ENCODE results near the gene SPATS2L. TPM values are rescaled to one million over a fixed set of nuclear protein-coding genes. Genes with fewer than 3 reads are reported as not detected.

The SPATS2L gene
- total RNA-seq, 2 experiments from 2014 or later = 14.7 to 25.8 TPM

DNA sequence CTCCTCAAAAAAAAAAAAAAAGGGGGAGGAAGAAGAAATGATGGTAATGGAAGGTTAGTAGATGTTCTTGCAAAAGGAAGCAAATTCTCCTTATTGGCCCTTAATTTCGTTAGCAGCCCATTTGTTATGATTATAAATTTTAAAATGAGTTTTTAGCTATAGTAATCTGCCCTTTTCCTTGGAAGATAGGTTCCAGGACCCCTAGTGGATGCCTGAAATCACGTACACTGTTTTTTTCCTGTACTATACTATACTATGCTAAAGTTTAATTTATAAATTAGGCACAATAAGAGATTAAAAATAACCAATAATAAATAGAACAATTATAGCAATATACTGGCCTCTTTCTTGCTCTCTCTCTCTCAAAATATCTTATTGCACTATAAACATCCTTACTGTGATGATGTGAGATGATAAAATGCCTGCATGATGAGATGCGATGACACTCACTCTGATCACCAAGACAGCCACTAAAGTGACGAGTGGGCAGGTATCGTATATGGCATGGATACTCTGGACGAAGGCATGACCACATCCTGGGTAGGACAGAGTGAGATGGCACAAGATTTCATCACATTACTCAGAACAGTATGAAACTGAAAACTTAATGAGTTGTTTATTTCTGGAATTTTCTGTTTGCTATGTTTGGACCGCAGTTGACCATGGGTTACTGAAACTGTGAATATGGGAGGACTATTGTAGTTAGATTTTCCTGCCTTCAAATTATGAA, 116.2 kb downstream of the SPATS2L start:
- intact Hi-C loops (cut with DNase I, micrococcal nuclease) = no loop called here
- H3K27me3 Mint-ChIP-seq = no peaks in the 10 kb centered on the region
- no peak overlapping the region for H3K27ac Mint-ChIP-seq
- ATAC-seq = peak; percentile 49
- CTCF ChIA-PET = interaction anchor here (0.7 kb wide), 1 partner anchor 262 kb away, joined by 3 read pairs; no protein-coding TSS in a partner anchor
- H3K9me3 Mint-ChIP-seq (ENCODE audit: low read depth) = no peaks in the 10 kb centered on the region
- POLR2A ChIA-PET = interaction anchor here (0.8 kb wide), 1 partner anchor 32 kb away, joined by 3 read pairs; no protein-coding TSS in a partner anchor
- DNase-seq = no peak
- peaks cover 3% of the 10 kb centered on the region for H3K36me3 Mint-ChIP-seq (ENCODE audit: low read depth)
- no peak overlapping the region for H3K4me3 Mint-ChIP-seq
- peaks cover 10% of the 10 kb centered on the region for H3K4me1 Mint-ChIP-seq

- Mint-ChIP-seq H3K4me3 (no peak overlapping the region), H3K27ac (no peak overlapping the region), H3K36me3 (ENCODE audit: low read depth) (peaks cover 3% of the 10 kb centered on the region), H3K9me3 (ENCODE audit: low read depth) (no peaks in the 10 kb centered on the region), H3K4me1 (peaks cover 10% of the 10 kb centered on the region), H3K27me3 (no peaks in the 10 kb centered on the region)
- ChIA-PET CTCF (interaction anchor here (0.6 kb wide), 1 partner anchor 9 kb away, joined by 3 read pairs; no protein-coding TSS in a partner anchor), POLR2A (interaction anchor here (0.8 kb wide), 1 partner anchor 31 kb away, joined by 3 read pairs; no protein-coding TSS in a partner anchor)
- DNase-seq (no peak), ATAC-seq (no peak)
- intact Hi-C loops (cut with DNase I, micrococcal nuclease) = no loop called here
Measured at GRCh38 chr2:200423541-200423940, 117.0 kb downstream of the SPATS2L start.

- no peak for DNase-seq
- CTCF ChIA-PET = interaction anchor here (1.1 kb wide), 1 partner anchor 69 kb away, joined by 3 read pairs; no protein-coding TSS in a partner anchor
- ATAC-seq = no peak
- Mint-ChIP-seq H3K9me3 (ENCODE audit: low read depth) (no peaks in the 10 kb centered on the region), H3K4me3 (no peak overlapping the region), H3K4me1 (peaks cover 10% of the 10 kb centered on the region), H3K36me3 (ENCODE audit: low read depth) (no peaks in the 10 kb centered on the region), H3K27me3 (no peaks in the 10 kb centered on the region), H3K27ac (no peak overlapping the region)
- POLR2A ChIA-PET = no interaction called here
- intact Hi-C loops (cut with DNase I, micrococcal nuclease) = no loop called here
Measured at GRCh38 chr2:200425026-200425821, 118.7 kb downstream of the SPATS2L start.

DNA sequence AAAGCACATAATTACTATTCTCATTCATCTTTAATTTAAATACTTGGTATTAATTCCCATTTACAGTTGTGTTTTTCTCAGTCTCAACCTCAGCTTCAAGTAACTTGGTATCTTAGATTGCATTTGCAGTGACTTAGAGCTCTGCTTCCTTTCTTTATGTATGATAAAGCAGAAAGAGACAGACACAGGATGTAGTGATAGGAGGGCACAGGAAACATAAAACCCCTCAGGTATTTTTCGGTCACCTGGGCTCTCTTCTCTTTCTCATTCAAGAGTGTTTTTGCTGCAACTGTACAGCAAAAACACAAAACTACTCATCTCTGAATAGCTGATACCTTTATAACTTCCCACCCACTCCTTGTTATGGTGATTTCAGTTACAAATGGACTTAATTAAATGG, 120.3 kb downstream of the SPATS2L start:
- no peaks in the 10 kb centered on the region for H3K27me3 Mint-ChIP-seq
- ATAC-seq = no peak
- peaks cover 10% of the 10 kb centered on the region for H3K4me1 Mint-ChIP-seq
- H3K27ac Mint-ChIP-seq = no peak overlapping the region
- POLR2A ChIA-PET = no interaction called here
- no peaks in the 10 kb centered on the region for H3K36me3 Mint-ChIP-seq (ENCODE audit: low read depth)
- no peak overlapping the region for H3K4me3 Mint-ChIP-seq
- H3K9me3 Mint-ChIP-seq (ENCODE audit: low read depth) = no peaks in the 10 kb centered on the region
- DNase-seq = no peak
- intact Hi-C loops (cut with DNase I, micrococcal nuclease) = no loop called here
- CTCF ChIA-PET = interaction anchor here (1.0 to 1.8 kb wide), 2 partner anchors 11 to 19 kb away, joined by 4 to 6 read pairs; no protein-coding TSS in a partner anchor

GRCh38 chr2:200428961-200429665, 122.6 kb downstream of the SPATS2L start:
- Mint-ChIP-seq H3K27ac (no peak overlapping the region), H3K36me3 (ENCODE audit: low read depth) (no peaks in the 10 kb centered on the region), H3K4me3 (no peak overlapping the region), H3K27me3 (no peaks in the 10 kb centered on the region), H3K4me1 (peaks cover 10% of the 10 kb centered on the region), H3K9me3 (ENCODE audit: low read depth) (no peaks in the 10 kb centered on the region)
- no peak for ATAC-seq
- ChIA-PET CTCF (interaction anchor here (0.6 kb wide), 1 partner anchor 194 kb away, joined by 3 read pairs; no protein-coding TSS in a partner anchor), POLR2A (no interaction called here)
- intact Hi-C loops (cut with DNase I, micrococcal nuclease) = no loop called here
- no peak for DNase-seq

DNA sequence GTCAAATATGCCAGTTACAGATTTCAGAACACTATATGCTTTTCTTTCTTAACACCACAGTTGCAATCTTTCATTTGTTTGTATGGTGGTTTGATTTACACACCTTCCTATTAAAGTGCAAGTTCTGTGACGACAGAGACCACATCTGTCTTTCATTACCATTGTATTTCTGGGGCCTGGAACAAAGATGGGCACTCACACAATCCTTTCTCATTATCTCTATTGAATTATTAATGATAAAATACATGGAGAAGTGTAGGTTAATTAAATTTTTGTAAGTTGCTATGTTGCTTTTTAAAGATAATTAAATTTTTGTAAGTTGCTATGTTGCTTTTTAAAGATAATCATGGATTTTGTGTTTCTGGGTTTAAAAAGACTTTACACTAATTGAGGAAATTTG, 123.5 kb downstream of the SPATS2L start:
- no peak overlapping the region for H3K27ac Mint-ChIP-seq
- H3K4me1 Mint-ChIP-seq = peaks cover 10% of the 10 kb centered on the region

DNA sequence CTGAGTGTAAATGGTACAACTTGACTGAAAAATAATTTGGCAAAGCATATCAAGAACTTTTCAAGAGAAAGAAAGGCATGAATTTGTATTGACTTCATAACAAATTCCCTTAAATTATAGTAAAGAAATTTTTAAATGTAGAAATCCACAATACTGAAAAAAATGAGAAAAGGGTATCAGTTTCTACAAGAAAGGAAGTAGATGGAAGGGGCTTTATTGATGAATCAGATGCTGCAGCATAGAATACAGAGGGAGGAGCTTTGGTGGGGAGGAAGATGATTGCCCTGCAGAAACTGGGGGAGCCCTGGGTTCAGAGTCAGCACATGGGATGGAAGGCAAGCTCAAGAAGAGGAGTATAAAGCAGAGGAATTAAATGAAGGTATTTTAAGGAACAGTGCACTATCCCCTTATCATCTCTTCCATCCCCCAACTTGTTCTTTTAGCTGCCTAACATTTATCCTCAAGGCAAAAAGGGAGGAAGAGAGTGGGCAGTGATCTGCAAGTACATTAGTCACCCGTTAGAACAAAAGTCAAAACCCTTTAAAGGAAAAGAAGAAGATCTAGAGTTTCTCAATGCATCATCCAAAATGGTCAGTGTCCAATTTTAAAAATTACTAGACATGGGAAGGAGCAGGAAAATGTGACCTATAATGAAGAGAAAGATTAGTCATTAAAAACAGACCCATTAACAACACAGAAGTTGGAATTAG, 125.7 kb downstream of the SPATS2L start:
- H3K27ac Mint-ChIP-seq = no peak overlapping the region
- CTCF ChIA-PET = interaction anchor here (0.7 kb wide), 1 partner anchor 298 kb away, joined by 3 read pairs; no protein-coding TSS in a partner anchor

More for the DNA sequence above, 123.5 kb downstream of the SPATS2L start:
- no peaks in the 10 kb centered on the region for H3K36me3 Mint-ChIP-seq (ENCODE audit: low read depth)
- POLR2A ChIA-PET = no interaction called here
- ATAC-seq (no peak), DNase-seq (no peak)
- H3K9me3 Mint-ChIP-seq (ENCODE audit: low read depth) = no peaks in the 10 kb centered on the region
- intact Hi-C loops (cut with DNase I, micrococcal nuclease) = loop anchor here in 1 of 2 experiments (2.0 kb wide), 1 partner anchor 17 kb away; no protein-coding TSS in a partner anchor
- H3K27me3 Mint-ChIP-seq = no peaks in the 10 kb centered on the region
- no peak overlapping the region for H3K4me3 Mint-ChIP-seq
- CTCF ChIA-PET = no interaction called here

GRCh38 chr2:200435379-200435778, 128.9 kb downstream of the SPATS2L start:
- ChIA-PET CTCF (no interaction called here), POLR2A (no interaction called here)
- intact Hi-C loops (cut with DNase I, micrococcal nuclease) = no loop called here
- no peaks in the 10 kb centered on the region for H3K9me3 Mint-ChIP-seq (ENCODE audit: low read depth)
- H3K4me1 Mint-ChIP-seq = peaks cover 5% of the 10 kb centered on the region
- no peak overlapping the region for H3K4me3 Mint-ChIP-seq
- no peak for DNase-seq
- H3K27ac Mint-ChIP-seq = no peak overlapping the region
- ATAC-seq = no peak
- no peaks in the 10 kb centered on the region for H3K27me3 Mint-ChIP-seq
- H3K36me3 Mint-ChIP-seq (ENCODE audit: low read depth) = no peaks in the 10 kb centered on the region

More for the DNA sequence above, 125.7 kb downstream of the SPATS2L start:
- no peak overlapping the region for H3K4me3 Mint-ChIP-seq
- peaks cover 5% of the 10 kb centered on the region for H3K4me1 Mint-ChIP-seq
- DNase-seq (no peak), ATAC-seq (no peak)
- H3K27me3 Mint-ChIP-seq = no peaks in the 10 kb centered on the region
- H3K36me3 Mint-ChIP-seq (ENCODE audit: low read depth) = no peaks in the 10 kb centered on the region
- no peaks in the 10 kb centered on the region for H3K9me3 Mint-ChIP-seq (ENCODE audit: low read depth)
- intact Hi-C loops (cut with DNase I, micrococcal nuclease) = loop anchor here in 1 of 2 experiments (2.0 kb wide), 1 partner anchor 19 kb away; no protein-coding TSS in a partner anchor
- POLR2A ChIA-PET = no interaction called here

DNA sequence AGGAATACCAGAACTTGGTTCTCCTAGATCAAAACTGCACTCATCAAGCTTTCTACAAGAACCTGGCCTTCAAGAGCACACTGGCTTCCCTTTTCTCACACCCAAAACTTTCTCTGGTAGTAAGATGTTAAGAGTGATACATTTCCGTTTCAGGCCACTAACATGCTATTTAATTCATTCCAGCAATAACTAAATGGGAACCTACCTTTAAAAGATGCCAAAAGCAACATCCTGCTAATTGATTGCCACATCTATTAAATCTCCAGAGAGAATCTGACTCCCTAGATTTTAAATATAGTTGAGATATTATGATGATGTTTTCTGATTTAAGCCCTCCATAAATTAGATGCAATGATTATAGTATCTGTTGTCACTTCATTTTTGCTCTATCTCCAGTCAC, 131.8 kb downstream of the SPATS2L start:
- H3K27ac Mint-ChIP-seq = no peak overlapping the region
- no peaks in the 10 kb centered on the region for H3K27me3 Mint-ChIP-seq
- DNase-seq (no peak), ATAC-seq (no peak)
- ChIA-PET POLR2A (no interaction called here), CTCF (no interaction called here)
- intact Hi-C loops (cut with DNase I, micrococcal nuclease) = no loop called here
- no peaks in the 10 kb centered on the region for H3K36me3 Mint-ChIP-seq (ENCODE audit: low read depth)
- H3K4me1 Mint-ChIP-seq = no peaks in the 10 kb centered on the region
- no peak overlapping the region for H3K4me3 Mint-ChIP-seq
- no peaks in the 10 kb centered on the region for H3K9me3 Mint-ChIP-seq (ENCODE audit: low read depth)

DNA sequence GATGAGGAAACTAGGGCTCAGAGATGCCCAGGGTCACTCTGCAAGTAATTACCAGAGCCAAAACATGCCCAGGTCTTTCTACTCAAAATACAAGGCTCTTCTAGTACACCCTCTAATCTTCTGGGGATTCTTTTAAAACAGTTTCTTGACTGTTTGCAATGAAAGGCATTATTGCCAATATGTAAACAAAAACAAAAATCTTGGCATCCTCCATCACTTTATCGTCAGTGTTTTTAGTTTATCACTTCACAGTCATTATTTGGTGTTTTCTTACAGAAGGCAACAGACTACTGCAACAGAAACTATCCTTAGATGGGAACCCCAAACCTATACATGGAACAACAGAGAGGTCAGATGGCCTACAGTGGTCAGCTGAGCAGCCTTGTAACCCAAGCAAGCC, 132.4 kb downstream of the SPATS2L start:
- Mint-ChIP-seq H3K27ac (no peak overlapping the region), H3K4me3 (no peak overlapping the region), H3K9me3 (ENCODE audit: low read depth) (no peaks in the 10 kb centered on the region), H3K4me1 (no peaks in the 10 kb centered on the region), H3K27me3 (no peaks in the 10 kb centered on the region), H3K36me3 (ENCODE audit: low read depth) (no peaks in the 10 kb centered on the region)
- ChIA-PET CTCF (no interaction called here), POLR2A (no interaction called here)
- intact Hi-C loops (cut with DNase I, micrococcal nuclease) = no loop called here
- DNase-seq (no peak), ATAC-seq (no peak)

DNA sequence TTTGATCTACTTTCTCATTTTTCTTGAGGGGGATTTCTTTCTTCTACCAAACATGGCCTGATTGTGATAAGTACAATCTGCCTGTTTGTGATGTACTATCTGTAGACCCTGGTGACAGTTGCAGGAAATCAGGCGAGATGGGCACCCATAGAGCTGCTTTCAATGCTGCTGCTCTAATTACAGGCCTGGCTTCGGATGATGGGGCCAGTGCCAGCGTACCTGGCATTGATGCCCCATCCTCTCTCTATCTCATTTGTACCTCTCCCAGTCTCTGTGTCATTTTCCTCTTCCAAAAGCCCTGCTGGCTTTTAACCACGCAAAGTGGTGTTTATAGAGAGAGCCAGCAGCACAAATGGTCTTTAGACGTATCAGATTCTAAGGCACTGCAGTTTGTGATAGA, 133.5 kb downstream of the SPATS2L start:
- CTCF ChIA-PET = interaction anchor here (1.9 kb wide), 1 partner anchor 15 kb away, joined by 4 read pairs; no protein-coding TSS in a partner anchor
- H3K4me1 Mint-ChIP-seq = no peaks in the 10 kb centered on the region
- no peaks in the 10 kb centered on the region for H3K36me3 Mint-ChIP-seq (ENCODE audit: low read depth)

More for the DNA sequence above, 133.5 kb downstream of the SPATS2L start:
- H3K4me3 Mint-ChIP-seq = no peak overlapping the region
- POLR2A ChIA-PET = no interaction called here
- ATAC-seq (no peak), DNase-seq (no peak)
- H3K9me3 Mint-ChIP-seq (ENCODE audit: low read depth) = no peaks in the 10 kb centered on the region
- no peaks in the 10 kb centered on the region for H3K27me3 Mint-ChIP-seq
- H3K27ac Mint-ChIP-seq = no peak overlapping the region
- intact Hi-C loops (cut with DNase I, micrococcal nuclease) = no loop called here

Data from activated CD4-positive, alpha-beta T cell treated with anti-CD3 and anti-CD28 coated beads for 36 hours (primary cell).